ENCODE measurements around the gene KMT2B. TPM values are rescaled to one million over a fixed set of nuclear protein-coding genes. Genes with fewer than 3 reads are reported as not detected.

KMT2B gene
- total and polyA plus RNA-seq, 8 donors = 8.3 to 92.4 (median 18.9) TPM

DNA sequence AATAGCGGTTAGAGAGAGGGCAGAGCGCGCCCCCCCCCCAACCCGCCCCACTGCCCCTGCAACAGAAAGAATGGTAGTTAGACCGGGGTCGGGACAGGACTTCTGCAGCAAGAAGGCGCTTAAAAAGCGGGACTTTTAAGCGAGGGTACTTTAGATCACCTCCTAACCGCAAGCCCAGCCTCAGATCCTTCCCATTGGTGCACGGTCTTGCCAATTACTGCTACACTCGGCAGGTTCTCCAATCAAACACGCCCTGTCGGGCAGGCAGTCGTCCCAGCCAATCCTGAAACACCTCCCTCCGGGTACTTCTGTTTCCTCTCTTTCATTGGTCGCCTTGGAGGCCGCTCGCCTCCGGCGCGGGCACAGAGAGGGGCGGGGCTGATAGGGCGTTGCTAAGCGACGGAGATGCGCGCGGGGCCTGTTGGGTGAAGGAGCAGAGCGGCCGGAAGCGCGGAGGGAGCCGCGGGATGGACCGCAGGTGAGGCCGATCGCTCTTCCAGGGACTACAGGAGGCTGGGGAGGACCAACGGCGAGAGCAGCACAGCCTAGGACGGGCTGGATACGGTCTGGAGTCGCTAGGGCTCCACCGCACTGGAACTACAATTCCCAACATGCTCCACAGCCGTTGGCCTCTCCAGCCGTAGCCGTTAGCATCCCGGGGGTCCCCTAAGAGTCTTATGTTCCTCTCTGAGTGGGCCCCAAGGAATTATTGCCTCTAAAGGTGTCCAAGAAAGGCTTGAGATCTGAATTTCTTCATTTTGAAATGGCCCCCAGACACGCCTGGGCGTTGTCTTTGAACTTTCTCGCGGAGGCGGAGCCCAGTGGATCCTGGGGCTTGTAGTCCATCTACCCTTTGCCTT, 40.2 kb downstream of the KMT2B start, which contains the start of gene PROSER3:
Gene PROSER3, plus strand, starts transcription at position 428 of the 860 bp plus-strand sequence. Its CDS starts 40 bp downstream, at position 468.
- H3K4me3 ChIP-seq = peak within 1 kb of the TSS; percentile 74 to 90 (median 86)
- H3K27ac ChIP-seq = peak within 1 kb of the TSS; percentile 81 to 99 (median 98)
- TF ChIP-seq EP300 (IDR thresholded peaks at IDR 0.05) (no peak), POLR2AphosphoS5 (IDR thresholded peaks at IDR 0.05) (peak; percentile 77 to 88 (median 87))
- TF ChIP-seq, protein P1, sequence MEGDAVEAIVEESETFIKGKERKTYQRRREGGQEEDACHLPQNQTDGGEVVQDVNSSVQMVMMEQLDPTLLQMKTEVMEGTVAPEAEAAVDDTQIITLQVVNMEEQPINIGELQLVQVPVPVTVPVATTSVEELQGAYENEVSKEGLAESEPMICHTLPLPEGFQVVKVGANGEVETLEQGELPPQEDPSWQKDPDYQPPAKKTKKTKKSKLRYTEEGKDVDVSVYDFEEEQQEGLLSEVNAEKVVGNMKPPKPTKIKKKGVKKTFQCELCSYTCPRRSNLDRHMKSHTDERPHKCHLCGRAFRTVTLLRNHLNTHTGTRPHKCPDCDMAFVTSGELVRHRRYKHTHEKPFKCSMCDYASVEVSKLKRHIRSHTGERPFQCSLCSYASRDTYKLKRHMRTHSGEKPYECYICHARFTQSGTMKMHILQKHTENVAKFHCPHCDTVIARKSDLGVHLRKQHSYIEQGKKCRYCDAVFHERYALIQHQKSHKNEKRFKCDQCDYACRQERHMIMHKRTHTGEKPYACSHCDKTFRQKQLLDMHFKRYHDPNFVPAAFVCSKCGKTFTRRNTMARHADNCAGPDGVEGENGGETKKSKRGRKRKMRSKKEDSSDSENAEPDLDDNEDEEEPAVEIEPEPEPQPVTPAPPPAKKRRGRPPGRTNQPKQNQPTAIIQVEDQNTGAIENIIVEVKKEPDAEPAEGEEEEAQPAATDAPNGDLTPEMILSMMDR (IDR thresholded peaks at IDR 0.05) = peak in 1 of 7 experiments; percentile 7
- peaks cover 0 to 16% (median 0%) of the 10 kb centered on the region in 3 donors for H3K27me3 ChIP-seq
- DNase-seq = peak; percentile 98 to 99
- intact Hi-C loops (cut with DNase I; ENCODE audit: low total_unique reads) = no loop called here
- H3K36me3 ChIP-seq = peaks cover 13 to 47% (median 37%) of the 10 kb centered on the region in 4 donors
- no peaks in the 10 kb centered on the region for H3K9me3 ChIP-seq
- H3K4me1 ChIP-seq = peaks cover 40 to 62% (median 49%) of the 10 kb centered on the region in 4 donors
- 0 to 1% (median 0%) methylated on average over 47 to 53 of the region's 53 CpGs for WGBS, 5 donors

DNA sequence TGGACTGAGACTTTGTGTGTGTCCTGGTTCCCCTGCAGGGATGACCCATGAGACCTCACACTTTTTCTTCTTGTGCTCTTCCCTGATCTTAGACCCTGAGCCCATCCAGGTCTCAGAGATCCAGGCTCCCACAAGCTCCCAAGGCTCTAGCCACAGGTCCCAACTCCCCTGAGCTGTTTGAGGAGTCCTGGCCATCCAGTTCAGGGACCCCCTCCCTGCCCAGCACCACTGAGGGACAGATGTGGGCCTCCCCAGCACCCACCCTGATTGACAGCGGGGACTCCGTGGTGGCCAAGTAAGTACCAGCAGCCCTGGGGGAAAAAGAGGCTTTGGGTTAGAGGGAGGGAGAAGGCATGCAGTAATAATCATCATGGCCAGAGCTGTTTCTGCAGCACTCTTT, 41.9 kb downstream of the KMT2B start:
- no peak for DNase-seq
- TF ChIP-seq POLR2AphosphoS5 (IDR thresholded peaks at IDR 0.05) = no peak
- TF ChIP-seq POLR2A (IDR thresholded peaks at IDR 0.05) = no peak
- no peak for TF ChIP-seq EP300 (IDR thresholded peaks at IDR 0.05)
- TF ChIP-seq, protein P1 (IDR thresholded peaks at IDR 0.05) = no peak
- Histone ChIP-seq H3K9me3 (no peaks in the 10 kb centered on the region), H3K36me3 (peaks cover 7 to 46% (median 38%) of the 10 kb centered on the region in 4 donors), H3K27me3 (peaks cover 0 to 16% (median 0%) of the 10 kb centered on the region in 3 donors), H3K27ac (peak overlapping the region in 1 of 5 donors; percentile 99), H3K4me3 (no peak overlapping the region), H3K4me1 (peaks cover 32 to 55% (median 44%) of the 10 kb centered on the region in 4 donors)
- intact Hi-C loops (cut with DNase I; ENCODE audit: low total_unique reads) = no loop called here
- 81 to 100% (median 94%) methylated on average over 1 to 2 of the region's 2 CpGs for WGBS, 5 donors

DNA sequence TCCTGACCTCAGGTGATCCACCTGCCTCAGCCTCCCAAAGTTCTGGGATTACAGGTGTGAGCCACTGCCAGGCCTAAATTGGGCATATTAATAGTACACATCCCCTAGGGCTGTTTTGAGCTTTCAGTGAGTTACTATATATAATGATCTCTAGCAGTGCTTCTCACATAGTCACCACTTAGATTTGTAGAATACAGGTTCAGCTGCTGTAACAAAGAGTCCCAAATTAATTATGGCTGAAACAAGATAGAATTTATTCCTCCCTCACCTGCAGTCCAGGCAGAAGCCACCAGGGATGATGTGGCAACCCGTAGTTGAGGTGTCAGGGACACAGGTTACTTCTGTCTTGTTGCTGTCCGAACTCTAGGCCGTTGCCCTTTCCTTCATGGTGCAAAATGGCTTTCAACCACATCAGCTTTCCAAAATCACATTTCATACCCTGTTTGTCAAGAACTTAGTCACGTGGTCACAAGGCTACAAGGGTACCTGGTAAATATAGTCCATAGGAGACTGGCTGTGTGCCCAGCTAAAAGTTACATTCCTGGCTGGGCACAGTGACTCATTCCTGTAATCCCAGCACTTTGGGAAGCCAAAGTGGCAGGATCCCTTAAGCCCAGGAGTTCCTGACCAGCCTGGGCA, 43.0 kb downstream of the KMT2B start:
- peaks cover 0 to 11% (median 0%) of the 10 kb centered on the region in 3 donors for H3K27me3 ChIP-seq
- TF ChIP-seq POLR2A (IDR thresholded peaks at IDR 0.05) (no peak), POLR2AphosphoS5 (IDR thresholded peaks at IDR 0.05) (no peak), EP300 (IDR thresholded peaks at IDR 0.05) (no peak)
- TF ChIP-seq, protein P1 (IDR thresholded peaks at IDR 0.05) = no peak
- WGBS, 5 donors = 81 to 87% (median 85%) methylated on average over 4 of the region's 4 CpGs
- H3K36me3 ChIP-seq = peaks cover 17 to 57% (median 49%) of the 10 kb centered on the region in 4 donors
- H3K9me3 ChIP-seq = no peaks in the 10 kb centered on the region
- intact Hi-C loops (cut with DNase I; ENCODE audit: low total_unique reads) = no loop called here
- peaks cover 21 to 43% (median 35%) of the 10 kb centered on the region in 4 donors for H3K4me1 ChIP-seq
- no peak overlapping the region for H3K4me3 ChIP-seq
- H3K27ac ChIP-seq = no peak overlapping the region
- no peak for DNase-seq
